IPS-15b (cell line): Measurements from ENCODE around the gene ACP4.

Experiments used
- H3K27me3 ChIP-seq: one replicate; pipeline ENCODE4 v1.6.1; 2013; ENCODE audit warnings: low read length; ENCODE audit not compliant: control insufficient read depth, insufficient read depth
- H3K36me3 ChIP-seq: one replicate; pipeline ENCODE4 v1.6.1; 2013; ENCODE audit warnings: low read length; ENCODE audit not compliant: control insufficient read depth, insufficient read depth
- H3K4me1 ChIP-seq: one replicate; pipeline ENCODE4 v1.6.1; 2013; ENCODE audit warnings: mild to moderate bottlenecking, low read length; ENCODE audit not compliant: control insufficient read depth, insufficient read depth
- H3K4me3 ChIP-seq: one replicate; pipeline ENCODE4 v1.5.1; 2013; ENCODE audit warnings: low read depth, low read length
- H3K9ac ChIP-seq: one replicate; pipeline ENCODE4 v1.6.1; 2013; ENCODE audit warnings: low read depth, mild to moderate bottlenecking, low read length
- H3K9me3 ChIP-seq: one replicate; pipeline ENCODE4 v1.6.1; 2013; ENCODE audit warnings: mild to moderate bottlenecking, low read length; ENCODE audit not compliant: control insufficient read depth, insufficient read depth

ACP4 gene

GRCh38 chr19:50820086-50820485, 29.9 kb downstream of the ACP4 start:
- Histone ChIP-seq H3K27me3 (peaks cover 58% of the 10 kb centered on the region), H3K36me3 (no peaks in the 10 kb centered on the region), H3K4me3 (peak overlapping the region; percentile 6), H3K4me1 (peaks cover 18% of the 10 kb centered on the region), H3K9ac (no peak overlapping the region), H3K9me3 (no peaks in the 10 kb centered on the region)

GRCh38 chr19:50820549-50821247, 30.5 kb downstream of the ACP4 start:
- H3K9me3 ChIP-seq, result no peaks in the 10 kb centered on the region
- H3K9ac ChIP-seq, result no peak overlapping the region
- H3K4me1 ChIP-seq, result peaks cover 18% of the 10 kb centered on the region
- H3K4me3 ChIP-seq, result peak overlapping the region; percentile 28
- peaks cover 53% of the 10 kb centered on the region for H3K27me3 ChIP-seq
- H3K36me3 ChIP-seq, result no peaks in the 10 kb centered on the region

GRCh38 chr19:50821248-50821612, 31.0 kb downstream of the ACP4 start:
- Histone ChIP-seq H3K9me3 (no peaks in the 10 kb centered on the region), H3K9ac (no peak overlapping the region), H3K4me3 (peak overlapping the region; percentile 28), H3K36me3 (no peaks in the 10 kb centered on the region), H3K4me1 (peaks cover 18% of the 10 kb centered on the region), H3K27me3 (peaks cover 48% of the 10 kb centered on the region)

GRCh38 chr19:50821622-50822021, 31.4 kb downstream of the ACP4 start:
- Histone ChIP-seq H3K4me1 (peaks cover 18% of the 10 kb centered on the region), H3K4me3 (no peak overlapping the region), H3K27me3 (peaks cover 49% of the 10 kb centered on the region), H3K9me3 (no peaks in the 10 kb centered on the region), H3K9ac (no peak overlapping the region), H3K36me3 (no peaks in the 10 kb centered on the region)

GRCh38 chr19:50822661-50823208, 32.5 kb downstream of the ACP4 start:
- Histone ChIP-seq H3K4me3 (no peak overlapping the region), H3K27me3 (peaks cover 47% of the 10 kb centered on the region), H3K4me1 (peaks cover 15% of the 10 kb centered on the region), H3K9ac (no peak overlapping the region), H3K36me3 (no peaks in the 10 kb centered on the region), H3K9me3 (no peaks in the 10 kb centered on the region)

GRCh38 chr19:50823389-50824042, 33.3 kb downstream of the ACP4 start, which contains the start of gene KLK1:
Gene KLK1 (minus strand): TSS chr19:50823787. CDS start chr19:50823748, 39 bp downstream.
- H3K36me3 ChIP-seq, result no peaks in the 10 kb centered on the region
- peaks cover 15% of the 10 kb centered on the region for H3K4me1 ChIP-seq
- H3K9me3 ChIP-seq, result no peaks in the 10 kb centered on the region
- H3K27me3 ChIP-seq, result peaks cover 46% of the 10 kb centered on the region
- H3K4me3 ChIP-seq, result no peak within 1 kb of the TSS
- H3K9ac ChIP-seq, result no peak within 1 kb of the TSS

GRCh38 chr19:50826492-50827240, 36.5 kb downstream of the ACP4 start:
- H3K9ac ChIP-seq, result no peak overlapping the region
- H3K4me3 ChIP-seq, result no peak overlapping the region
- H3K9me3 ChIP-seq, result no peaks in the 10 kb centered on the region
- H3K27me3 ChIP-seq, result peaks cover 21% of the 10 kb centered on the region
- H3K4me1 ChIP-seq, result peaks cover under 1% of the 10 kb centered on the region
- no peaks in the 10 kb centered on the region for H3K36me3 ChIP-seq

GRCh38 chr19:50827476-50827875, 37.3 kb downstream of the ACP4 start:
- no peaks in the 10 kb centered on the region for H3K4me1 ChIP-seq
- H3K36me3 ChIP-seq, result no peaks in the 10 kb centered on the region
- no peak overlapping the region for H3K9ac ChIP-seq
- no peaks in the 10 kb centered on the region for H3K9me3 ChIP-seq
- H3K27me3 ChIP-seq, result peaks cover 13% of the 10 kb centered on the region
- H3K4me3 ChIP-seq, result no peak overlapping the region

GRCh38 chr19:50829801-50830200, 39.6 kb downstream of the ACP4 start:
- Histone ChIP-seq H3K9ac (no peak overlapping the region), H3K27me3 (peaks cover 22% of the 10 kb centered on the region), H3K4me3 (no peak overlapping the region), H3K9me3 (no peaks in the 10 kb centered on the region), H3K36me3 (no peaks in the 10 kb centered on the region), H3K4me1 (no peaks in the 10 kb centered on the region)

- Histone ChIP-seq H3K4me1 (no peaks in the 10 kb centered on the region), H3K9me3 (no peaks in the 10 kb centered on the region), H3K27me3 (peaks cover 28% of the 10 kb centered on the region), H3K36me3 (no peaks in the 10 kb centered on the region), H3K9ac (no peak overlapping the region), H3K4me3 (no peak overlapping the region)
These were observed 40.2 kb downstream of the ACP4 start for GRCh38 chr19:50830266-50831025.

GRCh38 chr19:50831026-50831396, 40.8 kb downstream of the ACP4 start:
- no peaks in the 10 kb centered on the region for H3K36me3 ChIP-seq
- H3K9me3 ChIP-seq, result no peaks in the 10 kb centered on the region
- no peak overlapping the region for H3K4me3 ChIP-seq
- no peak overlapping the region for H3K9ac ChIP-seq
- H3K4me1 ChIP-seq, result no peaks in the 10 kb centered on the region
- H3K27me3 ChIP-seq, result peaks cover 31% of the 10 kb centered on the region
